SK-N-SH (cell line): ENCODE data around the gene PLTP. TPM values are rescaled to one million over a fixed set of nuclear protein-coding genes. Genes with fewer than 3 reads are reported as not detected.
A peak's percentile ranks its signal among the peaks of the same experiment; 100 is the strongest.

ENCODE experiments used
- CTCF ChIA-PET: fragments of 300-600, 350-600 bp; formaldehyde crosslinking; extraction: SDS; loops from one replicate; lab custom pipeline; 2021; lab: Yijun Ruan, JAX
- POLR2A ChIA-PET: fragments of 350-600 bp; sonication (Branson Sonifier 250); formaldehyde crosslinking; extraction: SDS; loops from one replicate; lab custom pipeline; 2020; ENCODE audit warnings: antibody characterized with exemption, inconsistent platforms; lab: Yijun Ruan, JAX
- DNase-seq: peaks from one replicate; pipeline ENCODE4 v3.0.0; 2012
- H2AFZ ChIP-seq: fragments of 200-600 bp; sonication (generic); 2 replicates; pipeline ENCODE4 v1.8.1; 2016; ENCODE audit warnings: antibody characterized with exemption, mild to moderate bottlenecking, low read depth
- H3F3A ChIP-seq: fragments of 200-600 bp; sonication (generic); replicated peaks from 2 replicates; pipeline ENCODE3; 2016; ENCODE audit warnings: antibody characterized with exemption, mild to moderate bottlenecking; ENCODE audit not compliant: insufficient read depth
- H3K27ac ChIP-seq, 2 experiments: fragments of 200-500 bp in 1 of 2; fragments of 200-600 bp in 1 of 2; sonication (Bioruptor generic) in 1 of 2; sonication (generic), shearing (Covaris generic) in 1 of 2; 2 replicates each; pipeline versions ENCODE4 v1.5.1 to v1.6.1; 2014 to 2016; ENCODE audit warnings: low read depth in 2 of 2, inconsistent platforms in 1 of 2, low read length in 1 of 2, mild to moderate bottlenecking in 1 of 2, mixed read lengths in 1 of 2
- H3K27me3 ChIP-seq: fragments of 200-600 bp; sonication (generic), shearing (Covaris generic); 2 replicates; pipeline ENCODE4 v1.6.1; 2016; ENCODE audit warnings: mixed run types; ENCODE audit not compliant: insufficient read depth
- H3K36me3 ChIP-seq, 2 experiments: fragments of 200-500 bp in 1 of 2; fragments of 200-600 bp in 1 of 2; sonication (Bioruptor generic) in 1 of 2; sonication (generic) in 1 of 2; replicated peaks in 1 of 2; 2 replicates each; pipeline versions ENCODE3 to v1.5.1; 2014 to 2016; ENCODE audit warnings: low read length in 1 of 2, mild to moderate bottlenecking in 1 of 2; ENCODE audit not compliant: insufficient read depth in 2 of 2, control insufficient read depth in 1 of 2
- H3K4me1 ChIP-seq, 2 experiments: fragments of 200-500 bp in 1 of 2; fragments of 200-600 bp in 1 of 2; sonication (Bioruptor generic) in 1 of 2; sonication (generic), shearing (Covaris generic) in 1 of 2; 2 replicates each; pipeline versions ENCODE4 v1.5.1 to v1.6.1; 2014 to 2016; ENCODE audit warnings: low read depth in 1 of 2, low read length in 1 of 2, mixed run types in 1 of 2; ENCODE audit not compliant: insufficient read depth in 2 of 2, control insufficient read depth in 1 of 2
- H3K4me2 ChIP-seq: fragments of 200-600 bp; sonication (generic), shearing (Covaris generic); 2 replicates; pipeline ENCODE4 v1.6.1; 2017; ENCODE audit warnings: mixed run types
- H3K4me3 ChIP-seq, 2 experiments: fragments of 200-500 bp in 1 of 2; fragments of 200-600 bp in 1 of 2; sonication (Bioruptor generic) in 1 of 2; sonication (generic), shearing (Covaris generic) in 1 of 2; 2 replicates each; pipeline versions ENCODE4 v1.5.1 to v1.8.1; 2014 to 2016; ENCODE audit warnings: low read depth in 2 of 2, inconsistent platforms in 1 of 2, low read length in 1 of 2, mild to moderate bottlenecking in 1 of 2, mixed read lengths in 1 of 2, moderate library complexity in 1 of 2
- H3K79me2 ChIP-seq: fragments of 200-600 bp; sonication (generic); 2 replicates; pipeline ENCODE4 v1.8.1; 2017; ENCODE audit warnings: mild to moderate bottlenecking; ENCODE audit not compliant: insufficient read depth
- H3K9ac ChIP-seq: fragments of 200-600 bp; sonication (generic); 2 replicates; pipeline ENCODE4 v1.6.1; 2017; ENCODE audit warnings: mixed run types
- H3K9me2 ChIP-seq: fragments of 200-600 bp; sonication (generic); 2 replicates; pipeline ENCODE4 v1.6.1; 2017; ENCODE audit warnings: mixed run types
- H3K9me3 ChIP-seq: fragments of 200-600 bp; sonication (generic); 2 replicates; pipeline ENCODE4 v1.6.1; 2017; ENCODE audit warnings: mixed run types, mild to moderate bottlenecking, moderate library complexity
- H4K20me1 ChIP-seq: fragments of 200-600 bp; sonication (generic); 2 replicates; pipeline ENCODE4 v1.6.1; 2017; ENCODE audit warnings: mild to moderate bottlenecking, mixed run types; ENCODE audit not compliant: insufficient read depth
- CHD2 ChIP-seq: fragments of 150-350 bp; IDR thresholded peaks from 2 replicates; pipeline ENCODE4 v1.6.1; 2018; ENCODE audit warnings: low read length; ENCODE audit not compliant: partially characterized antibody
- CTCF ChIP-seq: fragments of 200-600 bp; sonication (generic); IDR thresholded peaks from 2 replicates; pipeline ENCODE4 v1.6.1; 2017; ENCODE audit warnings: antibody characterized with exemption, mild to moderate bottlenecking, moderate library complexity
- FOSL2 ChIP-seq: IDR thresholded peaks from 2 replicates; pipeline ENCODE4 v1.4.0; 2012; ENCODE audit warnings: low read depth, mild to moderate bottlenecking, moderate library complexity, borderline replicate concordance
- FOXM1 ChIP-seq: IDR thresholded peaks from 2 replicates; pipeline ENCODE4 v1.4.0; 2012; ENCODE audit warnings: low read depth, mild to moderate bottlenecking
- MEF2A ChIP-seq: IDR thresholded peaks from 2 replicates; pipeline ENCODE4 v1.4.0; 2012; ENCODE audit warnings: low read depth, borderline replicate concordance
- MXI1 ChIP-seq: IDR thresholded peaks from 2 replicates; pipeline ENCODE4 v1.6.1; 2012; ENCODE audit warnings: mild to moderate bottlenecking, low read depth, low read length, improper control_type of control experiment
- NFIC ChIP-seq: IDR thresholded peaks from 2 replicates; pipeline ENCODE4 v1.4.0; 2012; ENCODE audit warnings: borderline replicate concordance
- NRF1 ChIP-seq: IDR thresholded peaks from 2 replicates; pipeline ENCODE4 v1.6.1; 2012; ENCODE audit warnings: low read depth, mild to moderate bottlenecking, low read length
- POLR2AphosphoS5 ChIP-seq: IDR thresholded peaks from 2 replicates; pipeline ENCODE4 v1.6.1; 2012; ENCODE audit warnings: low read depth, low read length
- REST ChIP-seq: IDR thresholded peaks from 2 replicates; pipeline ENCODE4 v1.6.1; 2012; ENCODE audit warnings: mild to moderate bottlenecking, low read depth, low read length, moderate library complexity
- TAF1 ChIP-seq: IDR thresholded peaks from 2 replicates; pipeline ENCODE4 v1.6.1; 2012; ENCODE audit warnings: low read depth, mild to moderate bottlenecking, low read length, moderate library complexity, borderline replicate concordance
- TCF12 ChIP-seq: IDR thresholded peaks from 2 replicates; pipeline ENCODE4 v1.4.0; 2012
- WGBS: methylation state at CpG from one replicate; pipeline ENCODE4 v1.1.6; 2017; ENCODE audit warnings: low lambda C conversion rate; 5-methylcytosine and 5-hydroxymethylcytosine counted together
- polyA plus RNA-seq, 3 experiments: library from polyadenylated mRNA; depleted of rRNA; stranded (reverse); fragments of >200 nt; gene quantifications; 2 replicates each; pipeline ENCODE4 v1.2.3, GENCODE V29; 2012

The PLTP gene
- polyA plus RNA-seq, 1 of the 3 experiments (the other 2 are of a cell fraction) = 154 TPM

- POLR2A ChIA-PET = interaction anchor here (0.6 to 3.2 kb wide), 8 partner anchors 8 to 34 kb away, joined by 3 to 46 read pairs (median 5); partner anchors contain the start of genes CTSA, NEURL2, PCIF1 and ZSWIM1
- Histone ChIP-seq H3K9me2 (no peaks in the 10 kb centered on the region), H3K4me1 (peaks cover 7 to 8% of the 10 kb centered on the region in 2 experiments; a peak in 1 of 4 replicates), H3F3A (peaks cover 6% of the 10 kb centered on the region), H4K20me1 (no peaks in the 10 kb centered on the region; the same call in 1 of the 2 replicates), H3K36me3 (peaks cover 10 to 19% of the 10 kb centered on the region in 2 experiments), H2AFZ (peak overlapping the region; percentile 41), H3K27me3 (no peaks in the 10 kb centered on the region), H3K9me3 (no peaks in the 10 kb centered on the region), H3K27ac (peak overlapping the region; percentile 81 to 91), H3K4me3 (peak overlapping the region; percentile 60 to 72), H3K4me2 (peak overlapping the region; percentile 99), H3K79me2 (peaks cover 10% of the 10 kb centered on the region), H3K9ac (peak overlapping the region; percentile 84)
- CTCF ChIA-PET = interaction anchor here (1.1 to 2.0 kb wide), 3 partner anchors 18 to 76 kb away, joined by 3 to 13 read pairs (median 6); partner anchors contain the start of genes CTSA and NEURL2
- 3% methylated on average over 35 of the region's 43 CpGs for WGBS
- peak; percentile 96 for DNase-seq
- TF ChIP-seq REST = no peak
- no peak for TF ChIP-seq FOXM1
- no peak for TF ChIP-seq TCF12
- no peak for TF ChIP-seq NFIC
- TF ChIP-seq NRF1 = no peak
- peak; percentile 85; the same call in 1 of the 2 replicates for TF ChIP-seq POLR2AphosphoS5
- peak; percentile 77 for TF ChIP-seq TAF1
- TF ChIP-seq MEF2A = no peak
- TF ChIP-seq CTCF = no peak
- peak; percentile 61 for TF ChIP-seq MXI1
- TF ChIP-seq CHD2 = peak; percentile 93
- TF ChIP-seq FOSL2 = 0 out of 2 replicates have a peak, but pooled peaks have one; percentile 1
Measured at GRCh38 chr20:45910670-45911485, 1.1 kb downstream of the PLTP start.
